OCI-LY1 (cell line): Measurements from ENCODE around the gene CYTH4.

Experiments
- CTCF ChIP-seq: fragments of 200-600 bp; sonication (generic), shearing (Covaris generic); IDR thresholded peaks from 2 replicates; pipeline ENCODE4 v1.5.1; 2017; ENCODE audit warnings: mild to moderate bottlenecking, antibody characterized with exemption, low read length, moderate library complexity, mixed read lengths
- EZH2 ChIP-seq: fragments of 200-600 bp; sonication (generic), shearing (Covaris generic); IDR thresholded peaks from 2 replicates; pipeline ENCODE4 v1.8.0; 2017; ENCODE audit warnings: borderline replicate concordance, mixed run types, mild to moderate bottlenecking, antibody characterized with exemption, low read length, moderate library complexity, mixed read lengths

GRCh38 chr22:37316405-37316804 is 34.1 kb downstream of the CYTH4 start:
- TF ChIP-seq EZH2 (no peak), CTCF (no peak)
